Loucy (cell line): ENCODE measurements around the gene KLHL33.

Experiments used
- H2AFZ ChIP-seq: fragments of 200-600 bp; sonication (generic); 2 replicates; pipeline ENCODE4 v1.6.0; 2016; ENCODE audit warnings: antibody characterized with exemption, mild to moderate bottlenecking, low read length, moderate library complexity
- H3F3A ChIP-seq: fragments of 200-600 bp; 2 replicates; pipeline ENCODE4 v1.6.0; 2016; ENCODE audit warnings: antibody characterized with exemption, low read depth, mild to moderate bottlenecking
- H3K27me3 ChIP-seq: fragments of 200-600 bp; sonication (generic); 2 replicates; pipeline ENCODE4 v1.6.1; 2014; ENCODE audit warnings: low read length, mild to moderate bottlenecking; ENCODE audit not compliant: insufficient read depth, poor library complexity, severe bottlenecking
- H3K36me3 ChIP-seq: fragments of 200-600 bp; sonication (generic); 2 replicates; pipeline ENCODE4 v1.6.1; 2016; ENCODE audit warnings: low read length; ENCODE audit not compliant: insufficient read depth
- H3K4me1 ChIP-seq: fragments of 200-600 bp; sonication (generic); 2 replicates; pipeline ENCODE4 v1.5.1; 2014; ENCODE audit warnings: low read length, mild to moderate bottlenecking; ENCODE audit not compliant: insufficient read depth, poor library complexity, severe bottlenecking
- H3K4me2 ChIP-seq: fragments of 200-600 bp; sonication (generic); 2 replicates; pipeline ENCODE4 v1.6.0; 2014; ENCODE audit warnings: antibody characterized with exemption, low read length, low read depth, mild to moderate bottlenecking; ENCODE audit not compliant: poor library complexity, severe bottlenecking
- H3K4me3 ChIP-seq: fragments of 200-600 bp; sonication (generic); 2 replicates; pipeline ENCODE4 v1.5.1; 2014; ENCODE audit warnings: low read length, mild to moderate bottlenecking, mixed read lengths; ENCODE audit not compliant: poor library complexity, severe bottlenecking
- H3K79me2 ChIP-seq: fragments of 200-600 bp; sonication (generic); 2 replicates; pipeline ENCODE4 v1.6.1; 2014; ENCODE audit warnings: low read length; ENCODE audit not compliant: insufficient read depth
- H3K9ac ChIP-seq: fragments of 200-600 bp; sonication (generic); 2 replicates; pipeline ENCODE4 v1.6.0; 2014; ENCODE audit warnings: mild to moderate bottlenecking, low read depth, low read length, moderate library complexity; ENCODE audit not compliant: poor library complexity, severe bottlenecking
- H3K9me2 ChIP-seq: fragments of 200-600 bp; sonication (generic); replicated peaks from 2 replicates; pipeline ENCODE4 v1.6.1; 2016; ENCODE audit warnings: low read depth, low read length, mixed read lengths
- H3K9me3 ChIP-seq: fragments of 200-600 bp; sonication (generic); 2 replicates; pipeline ENCODE4 v1.6.1; 2014; ENCODE audit warnings: mild to moderate bottlenecking, antibody characterized with exemption, low read length, low read depth; ENCODE audit not compliant: insufficient read depth
- H4K20me1 ChIP-seq: fragments of 200-600 bp; sonication (generic); 2 replicates; pipeline ENCODE4 v1.6.0; 2014; ENCODE audit warnings: antibody characterized with exemption, low read length, mild to moderate bottlenecking; ENCODE audit not compliant: insufficient read depth, poor library complexity, severe bottlenecking
- EZH2phosphoT487 ChIP-seq: fragments of 200-600 bp; IDR thresholded peaks from 2 replicates; pipeline ENCODE4 v1.6.1; 2018; ENCODE audit warnings: antibody characterized with exemption, mild to moderate bottlenecking, moderate library complexity, borderline replicate concordance
- TF ChIP-seq, protein P1 (sequence below): fragments of 200-600 bp; sonication (generic); conservative IDR thresholded peaks from 2 replicates; pipeline ENCODE4 v1.5.1; 2014; ENCODE audit warnings: mild to moderate bottlenecking, antibody characterized with exemption, low read length

KLHL33 gene

DNA sequence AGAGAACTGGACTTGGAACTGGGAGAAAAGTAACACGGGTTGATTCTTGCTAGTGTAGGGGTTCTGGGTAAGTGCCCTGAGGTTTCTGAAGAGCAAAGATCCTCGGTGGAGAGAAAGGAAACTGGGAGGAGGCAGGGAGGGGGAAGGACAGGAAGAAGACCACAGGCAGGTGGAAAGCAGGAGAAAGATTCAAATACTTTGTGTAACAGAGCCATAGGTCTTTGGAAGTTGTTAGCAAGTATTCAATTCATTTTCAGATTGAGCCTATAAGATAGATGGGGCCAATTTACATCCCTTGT is 34.6 kb upstream of the KLHL33 start:
- Histone ChIP-seq H3K36me3 (peaks cover 27% of the 10 kb centered on the region; the same call in 1 of the 2 replicates), H3K4me2 (peak overlapping the region; percentile 96), H3K79me2 (peaks cover 64% of the 10 kb centered on the region), H3K9me2 (no peaks in the 10 kb centered on the region), H3K9ac (peak overlapping the region; percentile 92), H2AFZ (peak overlapping the region; percentile 80; the same call in 1 of the 2 replicates), H3F3A (no peaks in the 10 kb centered on the region), H3K27me3 (no peaks in the 10 kb centered on the region), H4K20me1 (peaks cover 35% of the 10 kb centered on the region), H3K4me1 (peaks cover 35% of the 10 kb centered on the region), H3K9me3 (no peaks in the 10 kb centered on the region), H3K4me3 (peak overlapping the region; percentile 85)
- TF ChIP-seq, protein P1, sequence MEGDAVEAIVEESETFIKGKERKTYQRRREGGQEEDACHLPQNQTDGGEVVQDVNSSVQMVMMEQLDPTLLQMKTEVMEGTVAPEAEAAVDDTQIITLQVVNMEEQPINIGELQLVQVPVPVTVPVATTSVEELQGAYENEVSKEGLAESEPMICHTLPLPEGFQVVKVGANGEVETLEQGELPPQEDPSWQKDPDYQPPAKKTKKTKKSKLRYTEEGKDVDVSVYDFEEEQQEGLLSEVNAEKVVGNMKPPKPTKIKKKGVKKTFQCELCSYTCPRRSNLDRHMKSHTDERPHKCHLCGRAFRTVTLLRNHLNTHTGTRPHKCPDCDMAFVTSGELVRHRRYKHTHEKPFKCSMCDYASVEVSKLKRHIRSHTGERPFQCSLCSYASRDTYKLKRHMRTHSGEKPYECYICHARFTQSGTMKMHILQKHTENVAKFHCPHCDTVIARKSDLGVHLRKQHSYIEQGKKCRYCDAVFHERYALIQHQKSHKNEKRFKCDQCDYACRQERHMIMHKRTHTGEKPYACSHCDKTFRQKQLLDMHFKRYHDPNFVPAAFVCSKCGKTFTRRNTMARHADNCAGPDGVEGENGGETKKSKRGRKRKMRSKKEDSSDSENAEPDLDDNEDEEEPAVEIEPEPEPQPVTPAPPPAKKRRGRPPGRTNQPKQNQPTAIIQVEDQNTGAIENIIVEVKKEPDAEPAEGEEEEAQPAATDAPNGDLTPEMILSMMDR = no peak
- TF ChIP-seq EZH2phosphoT487 = no peak

- H4K20me1 ChIP-seq = peaks cover 35% of the 10 kb centered on the region
- peak overlapping the region; percentile 85 for H3K4me3 ChIP-seq
- peaks cover 35% of the 10 kb centered on the region for H3K4me1 ChIP-seq
- peak overlapping the region; percentile 92 for H3K9ac ChIP-seq
- H3F3A ChIP-seq = no peaks in the 10 kb centered on the region
- H3K79me2 ChIP-seq = peaks cover 59% of the 10 kb centered on the region
- peak overlapping the region; percentile 96 for H3K4me2 ChIP-seq
- TF ChIP-seq, protein P1 = no peak
- no peak for TF ChIP-seq EZH2phosphoT487
- no peaks in the 10 kb centered on the region for H3K9me2 ChIP-seq
- H3K36me3 ChIP-seq = peaks cover 22% of the 10 kb centered on the region; the same call in 1 of the 2 replicates
- H2AFZ ChIP-seq = peak overlapping the region; percentile 80
- H3K9me3 ChIP-seq = no peaks in the 10 kb centered on the region
- no peaks in the 10 kb centered on the region for H3K27me3 ChIP-seq
Measured at GRCh38 chr14:20469890-20470602, 34.1 kb upstream of the KLHL33 start.

DNA sequence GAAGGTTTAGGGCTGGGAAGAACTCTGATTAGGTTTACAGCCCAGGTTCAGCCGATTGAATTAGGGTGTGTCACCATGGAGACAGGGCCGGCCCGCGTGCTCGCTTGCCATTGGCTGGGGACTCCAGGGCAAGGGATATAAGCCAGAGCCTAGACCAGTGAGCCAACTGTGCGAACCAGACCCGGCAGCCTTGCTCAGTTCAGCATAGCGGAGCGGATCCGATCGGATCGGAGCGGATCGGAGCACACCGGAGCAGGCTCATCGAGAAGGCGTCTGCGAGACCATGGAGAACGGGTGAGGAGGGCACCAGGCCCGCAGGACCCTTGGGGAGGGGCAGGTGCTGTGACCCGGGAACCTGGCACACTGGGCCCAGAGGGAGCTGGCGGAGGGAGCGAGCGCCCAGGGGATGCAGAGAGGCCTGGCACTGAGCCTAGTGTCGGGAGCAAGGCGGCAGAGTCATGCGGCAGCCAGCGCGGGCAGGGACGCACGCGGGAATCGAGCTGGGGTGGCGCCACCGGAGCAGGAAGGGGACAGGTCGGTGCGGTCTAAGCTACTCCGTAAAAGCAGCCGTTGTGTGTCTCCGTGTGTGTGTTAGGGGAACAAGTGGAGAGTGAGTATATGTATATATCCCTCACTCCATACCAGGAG is 33.4 kb upstream of the KLHL33 start, which contains the start of gene PNP:
Gene PNP (plus strand): TSS at position 165 of the 648 bp plus-strand sequence. CDS start 119 bp downstream, at position 284.
- peak within 1 kb of the TSS; percentile 96 for H3K4me2 ChIP-seq
- H3K79me2 ChIP-seq = peaks cover 52% of the 10 kb centered on the region
- H3K4me3 ChIP-seq = peak within 1 kb of the TSS; percentile 85

More for the DNA sequence above, 33.4 kb upstream of the KLHL33 start, which contains the start of gene PNP:
- TF ChIP-seq, protein P1 = no peak
- no peak for TF ChIP-seq EZH2phosphoT487
- Histone ChIP-seq H3K9me2 (no peaks in the 10 kb centered on the region), H3K9me3 (no peaks in the 10 kb centered on the region), H4K20me1 (peaks cover 35% of the 10 kb centered on the region), H3K9ac (peak within 1 kb of the TSS; percentile 92), H3K27me3 (no peaks in the 10 kb centered on the region), H2AFZ (peak within 1 kb of the TSS; percentile 80), H3F3A (no peaks in the 10 kb centered on the region), H3K4me1 (peaks cover 35% of the 10 kb centered on the region), H3K36me3 (peaks cover 15% of the 10 kb centered on the region; the same call in 1 of the 2 replicates)
